ENCODE measurements around the gene STRADB. TPM values are rescaled to one million over a fixed set of nuclear protein-coding genes. Genes with fewer than 3 reads are reported as not detected.

Gene STRADB
- total RNA-seq, 1 donor from 2014 or later, result 42.2 TPM

- Mint-ChIP-seq H3K27ac (ENCODE audit: unreplicated experiment) (no peak overlapping the region), H3K27me3 (ENCODE audit: low read depth) (no peaks in the 10 kb centered on the region), H3K4me3 (peak overlapping the region; percentile 79), H3K36me3 (ENCODE audit: low read depth) (no peaks in the 10 kb centered on the region), H3K9me3 (no peaks in the 10 kb centered on the region), H3K4me1 (peaks cover 22% of the 10 kb centered on the region)
- TF ChIP-seq, protein P1, sequence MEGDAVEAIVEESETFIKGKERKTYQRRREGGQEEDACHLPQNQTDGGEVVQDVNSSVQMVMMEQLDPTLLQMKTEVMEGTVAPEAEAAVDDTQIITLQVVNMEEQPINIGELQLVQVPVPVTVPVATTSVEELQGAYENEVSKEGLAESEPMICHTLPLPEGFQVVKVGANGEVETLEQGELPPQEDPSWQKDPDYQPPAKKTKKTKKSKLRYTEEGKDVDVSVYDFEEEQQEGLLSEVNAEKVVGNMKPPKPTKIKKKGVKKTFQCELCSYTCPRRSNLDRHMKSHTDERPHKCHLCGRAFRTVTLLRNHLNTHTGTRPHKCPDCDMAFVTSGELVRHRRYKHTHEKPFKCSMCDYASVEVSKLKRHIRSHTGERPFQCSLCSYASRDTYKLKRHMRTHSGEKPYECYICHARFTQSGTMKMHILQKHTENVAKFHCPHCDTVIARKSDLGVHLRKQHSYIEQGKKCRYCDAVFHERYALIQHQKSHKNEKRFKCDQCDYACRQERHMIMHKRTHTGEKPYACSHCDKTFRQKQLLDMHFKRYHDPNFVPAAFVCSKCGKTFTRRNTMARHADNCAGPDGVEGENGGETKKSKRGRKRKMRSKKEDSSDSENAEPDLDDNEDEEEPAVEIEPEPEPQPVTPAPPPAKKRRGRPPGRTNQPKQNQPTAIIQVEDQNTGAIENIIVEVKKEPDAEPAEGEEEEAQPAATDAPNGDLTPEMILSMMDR (conservative IDR thresholded peaks at IDR 0.05), result no peak
- no peak for DNase-seq (ENCODE audit: low read depth, low spot score)
Measured at GRCh38 chr2:201448701-201449100, 2.8 kb upstream of the STRADB start.

DNA sequence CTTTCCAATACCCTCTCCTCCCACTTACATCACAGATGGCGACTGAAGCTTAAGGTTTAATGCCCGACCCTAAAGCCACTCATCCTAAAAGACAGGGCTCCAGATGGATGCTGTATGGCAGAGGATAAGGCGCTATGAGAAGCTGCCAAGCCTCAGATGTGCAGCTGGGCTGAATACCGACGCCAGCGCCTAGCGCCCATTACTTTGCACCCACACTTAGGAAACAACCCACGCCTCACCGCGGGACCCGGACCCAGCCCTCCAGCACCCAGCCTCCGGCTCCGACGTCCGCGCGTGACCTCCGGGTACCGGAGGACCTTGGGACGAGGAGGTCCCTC lies 617 bp upstream of the STRADB start:
- DNase-seq (ENCODE audit: low read depth, low spot score), result no peak
- no peaks in the 10 kb centered on the region for H3K27me3 Mint-ChIP-seq (ENCODE audit: low read depth)
- H3K4me3 Mint-ChIP-seq, result peak overlapping the region; percentile 99
- peak overlapping the region; percentile 94 for H3K27ac Mint-ChIP-seq (ENCODE audit: unreplicated experiment)
- H3K36me3 Mint-ChIP-seq (ENCODE audit: low read depth), result no peaks in the 10 kb centered on the region
- peaks cover 22% of the 10 kb centered on the region for H3K4me1 Mint-ChIP-seq
- TF ChIP-seq, protein P1 (conservative IDR thresholded peaks at IDR 0.05), result no peak
- H3K9me3 Mint-ChIP-seq, result no peaks in the 10 kb centered on the region

GRCh38 chr2:201452058-201452921 lies 750 bp downstream of the STRADB start:
- Mint-ChIP-seq H3K9me3 (no peaks in the 10 kb centered on the region), H3K4me3 (peak overlapping the region; percentile 97), H3K27me3 (ENCODE audit: low read depth) (no peaks in the 10 kb centered on the region), H3K27ac (ENCODE audit: unreplicated experiment) (peak overlapping the region; percentile 88), H3K4me1 (peaks cover 22% of the 10 kb centered on the region), H3K36me3 (ENCODE audit: low read depth) (no peaks in the 10 kb centered on the region)
- no peak for DNase-seq (ENCODE audit: low read depth, low spot score)
- TF ChIP-seq, protein P1 (conservative IDR thresholded peaks at IDR 0.05), result peak; percentile 8

DNA sequence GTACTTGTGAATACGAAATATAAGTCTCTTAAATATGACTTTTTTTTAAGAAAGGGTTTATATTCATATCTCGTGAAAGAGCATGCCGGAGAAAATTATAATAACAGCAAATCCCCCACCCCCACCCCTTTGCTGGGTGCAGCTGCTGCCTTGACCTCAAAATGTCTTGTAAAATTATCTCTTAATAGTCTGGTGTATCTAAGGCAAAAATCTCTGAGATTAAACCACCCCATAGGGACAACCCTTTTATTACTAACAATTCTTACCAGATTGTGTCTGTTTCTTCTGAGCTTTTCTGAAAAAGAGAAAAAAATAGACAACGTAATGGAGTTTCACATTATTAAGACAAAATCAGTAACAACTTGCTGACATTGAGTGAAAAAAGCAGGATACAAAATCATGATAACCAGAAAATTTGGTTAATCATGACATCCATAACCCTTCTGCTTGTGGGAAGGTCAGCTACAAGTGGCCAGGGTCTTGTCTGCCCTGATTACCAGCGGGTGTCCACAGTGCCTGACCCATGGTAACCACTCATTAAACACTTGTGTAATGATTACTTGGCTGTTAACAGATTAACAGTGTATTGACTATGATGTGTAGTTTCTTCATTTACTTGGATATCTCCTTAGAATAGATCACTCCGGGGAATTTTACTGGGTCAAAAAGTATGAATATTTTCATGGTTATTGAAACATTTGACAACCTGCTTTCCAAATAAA lies 1.5 kb downstream of the STRADB start:
- DNase-seq (ENCODE audit: low read depth, low spot score), result no peak
- peaks cover 22% of the 10 kb centered on the region for H3K4me1 Mint-ChIP-seq
- no peaks in the 10 kb centered on the region for H3K36me3 Mint-ChIP-seq (ENCODE audit: low read depth)
- no peaks in the 10 kb centered on the region for H3K27me3 Mint-ChIP-seq (ENCODE audit: low read depth)
- H3K27ac Mint-ChIP-seq (ENCODE audit: unreplicated experiment), result no peak overlapping the region
- H3K9me3 Mint-ChIP-seq, result no peaks in the 10 kb centered on the region
- H3K4me3 Mint-ChIP-seq, result peak overlapping the region; percentile 97
- TF ChIP-seq, protein P1 (conservative IDR thresholded peaks at IDR 0.05), result no peak

GRCh38 chr2:201458381-201458780 lies 6.8 kb downstream of the STRADB start:
- H3K27me3 Mint-ChIP-seq (ENCODE audit: low read depth), result no peaks in the 10 kb centered on the region
- peaks cover 25% of the 10 kb centered on the region for H3K36me3 Mint-ChIP-seq (ENCODE audit: low read depth)
- no peak for DNase-seq (ENCODE audit: low read depth, low spot score)
- no peak overlapping the region for H3K27ac Mint-ChIP-seq (ENCODE audit: unreplicated experiment)
- H3K9me3 Mint-ChIP-seq, result peaks cover 6% of the 10 kb centered on the region
- no peaks in the 10 kb centered on the region for H3K4me1 Mint-ChIP-seq
- TF ChIP-seq, protein P1 (conservative IDR thresholded peaks at IDR 0.05), result no peak
- no peak overlapping the region for H3K4me3 Mint-ChIP-seq

All from neural crest cell (in vitro differentiated cells).